Heart right ventricle (tissue), 16 donors: ENCODE measurements around the gene BSPRY. TPM values are rescaled to one million over a fixed set of nuclear protein-coding genes. Genes with fewer than 3 reads are reported as not detected.

Experiments
- ATAC-seq, 8 donors: fragments of 200-7000 bp; cut with Tn5 transposase; one replicate each; pipeline ENCODE4 v1.9.1; 2020; ENCODE audit warnings: mild to moderate bottlenecking in 8 of 8, moderate library complexity in 8 of 8, moderate number of reproducible peaks in 1 of 8
- DNase-seq, 2 donors: peaks; one replicate each; pipeline ENCODE4 v3.0.0-alpha.2; 2020
- H3K27ac ChIP-seq, 10 donors: fragments of 200-600 bp; sonication (generic) in 2 of 10; one replicate each; pipeline versions ENCODE4 v1.5.0 to v1.8.0; 2020 to 2022; ENCODE audit warnings: mild to moderate bottlenecking in 3 of 10
- H3K27me3 ChIP-seq, 7 donors: fragments of 200-600 bp; one replicate each; pipeline ENCODE4 v1.8.0; 2021 to 2022; ENCODE audit warnings: mild to moderate bottlenecking in 2 of 7
- H3K36me3 ChIP-seq, 9 donors: fragments of 200-600 bp; sonication (generic) in 1 of 9; one replicate each; pipeline versions ENCODE4 v1.5.0 to v1.8.0; 2020 to 2022; ENCODE audit warnings: mild to moderate bottlenecking in 2 of 9
- H3K4me1 ChIP-seq, 9 donors: fragments of 200-600 bp; sonication (generic) in 1 of 9; one replicate each; pipeline versions ENCODE4 v1.5.0 to v1.8.0; 2020 to 2022; ENCODE audit warnings: mild to moderate bottlenecking in 4 of 9
- H3K4me3 ChIP-seq, 10 donors: fragments of 200-600 bp; sonication (generic) in 2 of 10; one replicate each; pipeline versions ENCODE4 v1.5.0 to v1.8.0; 2020 to 2022; ENCODE audit warnings: mild to moderate bottlenecking in 7 of 10, moderate library complexity in 2 of 10
- H3K9me3 ChIP-seq, 11 donors: fragments of 200-600 bp in 10 of 11; sonication (generic) in 2 of 11; one replicate each; pipeline versions ENCODE4 v1.5.0 to v1.8.0; 2013 to 2022; ENCODE audit warnings: mild to moderate bottlenecking in 2 of 11, control low read depth in 1 of 11, moderate library complexity in 1 of 11
- CTCF ChIP-seq, 9 donors: fragments of 200-600 bp; sonication (generic) in 2 of 9; IDR thresholded peaks; one replicate each; pipeline versions ENCODE4 v1.5.0 to v1.8.0; 2021 to 2022; ENCODE audit warnings: antibody characterized with exemption in 9 of 9, mild to moderate bottlenecking in 5 of 9, moderate library complexity in 1 of 9
- WGBS, 2 donors: extraction: QIAGEN DNeasy Blood & Tissue Kit; methylation state at CpG; one replicate each; pipeline ENCODE4 v1.1.7; 2013; ENCODE audit warnings: inconsistent platforms in 1 of 2; 5-methylcytosine and 5-hydroxymethylcytosine counted together
- intact Hi-C, 10 donors: fragments of 100-400 bp; cut with DNase I; formaldehyde crosslinking; loops; one replicate each; pipeline versions ENCODE4 v1.11.1 to v1.14.2; 2022
- polyA plus RNA-seq, 2 donors: library from polyadenylated mRNA; stranded (reverse); fragments of 200-250 nt; gene quantifications; one replicate each; pipeline ENCODE4 v1.2.3, GENCODE V29; 2013
- total RNA-seq, 10 donors: library from RNA; stranded (reverse); fragmentation: NEBNext Ultra II Directional in 3 of 10; extraction: Animal tissue kit (Norgen Biotek cat#: 25700) in 3 of 10; gene quantifications; one replicate each; pipeline versions ENCODE4 v1.2.1 to v1.2.4, GENCODE V29; 2021 to 2023
- donor health status: Arrhythmogenic right ventricular cardiomyopathy.
- donor health status: ischemic (EF 13 %, LVEDD 7.1; RV severe dilation, severe dysfunction).
- donor health status: healthy with polysubstance abuse.
- donor health status: DM: no; HTN: yes; CAD: no.
- donor health status: DM: no; HTN: no; CAD: no.
- donor health status: ischemic (EF 25% LVEDD 6.9; RV normal size, moderate dysfunction).
- donor health status: ischemic (EF 25% LVEDD 5.7; RV mildly dilated, moderate dysfunction).
- donor health status: healthy.
- donor health status: DM: yes; HTN: yes; CAD: no.
- donor health status: Ischemic cardiomyopathy.
- donor health status: ischemic (EF 35%, LVEDD 5.7; RV mildly dilated, moderate dysfunction).
- donor health status: nonischemic (EF 11% LVEDD 7.7; RV severe dilation, severe dysfunction).
- donor health status: DM: yes; HTN: yes; CAD: no.
- donor health status: PGD.
- donor health status: ischemic (EF 29% LVEDD 5.4; RV normal size, mild dysfunction).
- donor health status: nonischemic (EF 23%, LVEDD 6.1; RV moderate dilation, normal function).

Gene BSPRY
- total and polyA plus RNA-seq, 12 donors, result 0.44 to 4.2 (median 1.6) TPM

GRCh38 chr9:113340011-113340699, 9.2 kb upstream of the BSPRY start, which contains the start of gene WDR31:
Gene WDR31 (minus strand): TSS chr9:113340275. CDS start chr9:113332022, 8,253 bp downstream.
- Histone ChIP-seq H3K9me3 (no peaks in the 10 kb centered on the region), H3K4me1 (peaks cover 0 to 31% (median 22%) of the 10 kb centered on the region in 9 donors), H3K4me3 (peak within 1 kb of the TSS; percentile 62 to 97 (median 75)), H3K27me3 (no peaks in the 10 kb centered on the region), H3K36me3 (peaks cover 0 to 5% (median 0%) of the 10 kb centered on the region in 9 donors), H3K27ac (peak within 1 kb of the TSS; percentile 53 to 88 (median 78))
- peak in 2 of 9 donors; percentile 15 for TF ChIP-seq CTCF (IDR thresholded peaks at IDR 0.05)
- 1% methylated on average over 46 of the region's 46 CpGs for WGBS, 2 donors
- intact Hi-C loops, result loop anchor here in 5 of 10 donors (2.0 to 5.0 kb wide), 4 partner anchors 37 to 62 kb away; partner anchors contain the start of genes ALAD (in 3 of the 5) and HDHD3 (in 1 of the 5)
- DNase-seq (peak; percentile 86 to 88), ATAC-seq (peak; percentile 89 to 95 (median 92))

GRCh38 chr9:113341712-113342410, 7.5 kb upstream of the BSPRY start:
- H3K4me1 ChIP-seq, result peaks cover 0 to 31% (median 22%) of the 10 kb centered on the region in 9 donors
- DNase-seq (no peak), ATAC-seq (no peak)
- H3K9me3 ChIP-seq, result no peaks in the 10 kb centered on the region
- no peaks in the 10 kb centered on the region for H3K36me3 ChIP-seq
- intact Hi-C loops, result loop anchor here in 5 of 10 donors (2.0 to 5.0 kb wide), 4 partner anchors 35 to 60 kb away; partner anchors contain the start of genes ALAD (in 3 of the 5) and HDHD3 (in 1 of the 5)
- no peaks in the 10 kb centered on the region for H3K27me3 ChIP-seq
- H3K27ac ChIP-seq, result no peak overlapping the region
- WGBS, 2 donors, result 69 to 72% methylated on average over 9 of the region's 9 CpGs
- H3K4me3 ChIP-seq, result no peak overlapping the region
- no peak for TF ChIP-seq CTCF (IDR thresholded peaks at IDR 0.05)

GRCh38 chr9:113343732-113344231, 5.6 kb upstream of the BSPRY start:
- ATAC-seq (peak; percentile 69 to 94 (median 86)), DNase-seq (peak; percentile 56 to 91)
- H3K27me3 ChIP-seq, result no peaks in the 10 kb centered on the region
- peak overlapping the region; percentile 61 to 91 (median 82) for H3K27ac ChIP-seq
- H3K36me3 ChIP-seq, result no peaks in the 10 kb centered on the region
- 17 to 28% methylated on average over 1 of the region's 1 CpG for WGBS, 2 donors
- intact Hi-C loops, result loop anchor here in 4 of 10 donors (5.0 kb wide), 3 partner anchors 34 to 59 kb away; partner anchors contain the start of genes ALAD (in 2 of the 4) and HDHD3 (in 1 of the 4)
- H3K9me3 ChIP-seq, result no peaks in the 10 kb centered on the region
- TF ChIP-seq CTCF (IDR thresholded peaks at IDR 0.05), result no peak
- H3K4me3 ChIP-seq, result no peak overlapping the region
- peaks cover 0 to 30% (median 21%) of the 10 kb centered on the region in 9 donors for H3K4me1 ChIP-seq

- Histone ChIP-seq H3K4me1 (peaks cover 2 to 26% (median 18%) of the 10 kb centered on the region in 9 donors), H3K27me3 (peaks cover 0 to 8% (median 3%) of the 10 kb centered on the region in 7 donors), H3K36me3 (no peaks in the 10 kb centered on the region), H3K4me3 (no peak overlapping the region), H3K27ac (peak overlapping the region in 5 of 10 donors; percentile 14 to 91 (median 86)), H3K9me3 (no peaks in the 10 kb centered on the region)
- 76 to 81% methylated on average over 2 of the region's 2 CpGs for WGBS, 2 donors
- ATAC-seq (no peak), DNase-seq (no peak)
- intact Hi-C loops, result no loop called here
- no peak for TF ChIP-seq CTCF (IDR thresholded peaks at IDR 0.05)
Observed at GRCh38 chr9:113345190-113345589, 4.2 kb upstream of the BSPRY start.
